GM19035 (cell line): ENCODE data around the gene RPA3.

Source experiments
- ATAC-seq: cut with Tn5 transposase; IDR thresholded peaks from one replicate; pipeline ENCODE4 v1.9.1; 2021; ENCODE audit not compliant: unreplicated experiment

Gene RPA3

DNA sequence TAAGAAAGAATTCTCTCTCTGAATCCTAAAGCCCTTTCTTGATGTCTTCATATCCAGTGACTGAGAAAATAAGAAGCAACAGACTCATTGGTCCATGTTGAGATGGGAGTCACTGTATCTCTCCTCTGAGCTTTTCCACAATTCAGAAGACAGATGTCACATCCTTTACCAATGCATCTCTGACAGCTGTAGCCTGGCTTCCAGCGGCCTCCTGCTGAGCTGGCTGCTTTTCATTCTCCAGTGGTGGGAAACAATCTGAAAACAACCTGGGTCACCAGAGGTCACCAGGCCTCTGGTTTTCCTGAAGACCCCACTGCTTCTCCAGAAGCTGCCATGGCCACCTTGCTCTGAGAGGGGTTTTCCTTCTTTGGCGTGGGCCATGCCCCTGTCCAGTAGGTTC is 18.3 kb upstream of the RPA3 start:
- no peak for ATAC-seq

DNA sequence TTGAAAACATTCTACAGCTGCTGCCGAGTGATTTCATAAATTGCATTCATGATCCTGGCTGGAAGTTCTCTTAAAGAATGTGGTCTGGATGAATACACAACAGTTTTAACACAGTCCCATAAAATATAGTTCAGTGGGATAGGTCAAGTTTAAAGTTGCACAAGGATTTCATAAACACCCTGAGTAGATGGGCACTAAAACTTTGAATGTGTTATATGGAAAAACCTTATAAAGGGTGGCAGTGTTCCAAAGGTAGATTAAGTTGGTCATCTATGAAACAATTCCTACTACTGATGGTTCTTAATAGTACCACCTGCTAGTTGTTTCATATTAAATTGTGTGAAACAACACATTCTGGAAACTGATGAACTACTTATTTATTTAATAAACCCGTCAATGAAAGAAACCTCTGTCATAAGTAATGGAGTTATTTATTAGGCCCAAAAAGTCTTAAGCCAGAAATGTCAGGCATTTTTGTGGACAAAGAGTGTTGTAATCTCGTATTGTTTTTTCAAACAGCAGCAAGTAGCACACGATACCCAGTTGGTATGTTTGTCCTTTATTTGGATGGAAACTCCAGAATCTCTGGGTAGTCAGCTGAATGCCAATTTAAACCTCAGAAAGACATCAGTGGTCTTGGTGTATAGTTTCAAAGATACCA is 14.3 kb upstream of the RPA3 start:
- ATAC-seq: no peak

DNA sequence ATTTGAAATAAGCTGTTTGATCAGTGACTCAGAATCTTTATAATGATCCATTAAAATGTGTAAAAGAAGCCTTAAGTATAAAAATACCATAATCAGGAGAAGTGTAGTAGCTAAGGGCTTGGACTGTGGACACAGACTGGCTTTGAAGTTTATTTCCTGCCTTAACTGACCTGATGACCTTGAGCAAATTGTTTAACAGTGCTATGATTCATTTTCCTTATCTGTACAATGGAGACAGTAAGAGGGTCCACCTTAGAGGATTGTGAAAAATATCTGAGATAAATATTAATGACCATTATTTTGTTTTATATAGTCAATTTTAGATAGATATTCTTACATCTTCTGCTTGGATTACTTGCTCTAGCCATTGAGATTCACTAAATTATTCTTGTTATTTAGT is 13.3 kb upstream of the RPA3 start:
- ATAC-seq: no peak

DNA sequence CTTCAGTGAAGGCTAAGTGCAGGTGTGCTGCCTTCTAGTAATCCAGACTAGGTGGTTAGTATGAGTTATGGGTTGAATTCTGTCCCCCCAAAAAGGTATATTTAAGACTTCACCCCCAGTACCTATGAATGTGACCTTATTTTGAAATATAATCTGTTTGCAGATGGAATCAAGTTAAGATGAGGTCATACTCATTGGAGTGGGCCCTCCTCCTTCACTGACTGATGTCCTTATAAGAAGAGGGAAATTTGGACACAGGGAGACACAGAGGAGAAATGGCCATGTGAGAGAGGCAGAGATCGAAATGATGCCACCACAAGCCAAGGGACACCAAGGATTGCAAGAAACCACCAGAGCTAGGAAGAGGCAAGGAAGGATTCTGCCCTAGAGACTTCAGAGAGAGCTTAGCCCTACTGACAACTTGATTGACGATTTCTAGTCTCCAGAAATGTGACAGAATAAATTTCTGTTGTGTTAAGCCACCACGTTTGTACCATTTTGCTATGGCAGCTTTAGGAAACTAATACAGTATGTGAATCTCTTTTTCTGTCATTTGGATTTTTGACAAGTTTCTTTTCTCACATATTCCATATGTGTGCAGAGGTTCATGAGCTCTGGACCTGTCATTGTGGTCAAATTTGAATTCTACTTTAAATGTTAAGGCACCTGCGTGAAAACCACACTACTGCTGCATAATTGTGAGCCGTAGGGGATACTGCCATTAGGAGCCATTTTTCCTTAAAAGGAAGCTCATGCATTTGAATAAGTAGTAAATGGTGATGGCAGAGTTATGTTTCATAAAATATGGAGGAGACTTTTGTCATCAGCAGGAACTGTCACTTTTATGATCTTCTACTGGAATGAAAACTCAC is 2.6 kb upstream of the RPA3 start:
- ATAC-seq: no peak

DNA sequence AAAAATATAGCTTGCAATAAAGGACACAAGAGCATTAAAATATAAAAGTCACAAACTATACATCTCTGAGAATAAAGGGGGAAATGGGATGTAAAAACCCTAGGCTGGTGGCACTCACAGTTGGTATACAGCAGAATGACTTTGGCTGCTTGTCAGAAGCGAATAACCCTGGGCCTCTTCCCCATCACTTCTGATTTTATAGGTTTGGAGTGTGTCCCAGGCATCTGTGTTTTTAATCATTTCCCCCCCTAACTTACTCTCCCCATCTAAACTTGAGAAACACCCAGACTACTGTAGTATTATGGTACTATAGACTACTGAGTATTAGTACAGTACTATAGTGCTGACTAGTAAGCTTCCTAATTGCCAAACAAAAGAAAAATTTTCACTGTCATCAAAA is 1.8 kb upstream of the RPA3 start:
- ATAC-seq: no peak

DNA sequence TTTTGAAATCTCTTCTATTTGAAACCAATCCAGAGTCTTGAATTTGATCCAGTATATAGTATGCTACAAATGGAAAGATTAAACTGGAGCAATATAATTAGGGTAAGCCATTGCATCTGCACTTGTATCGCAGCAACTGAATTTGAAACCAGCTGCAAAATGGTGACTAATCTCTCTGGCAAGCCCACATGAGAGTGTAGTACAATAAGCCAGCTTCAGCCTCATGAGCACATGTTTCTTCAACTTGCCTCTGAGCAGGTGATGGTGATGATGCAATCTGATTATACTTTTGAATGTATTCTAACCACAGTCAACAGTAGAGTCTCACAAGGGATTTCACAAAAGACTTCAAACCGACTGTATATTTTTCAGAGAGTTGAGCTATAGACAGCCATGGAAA is 829 bp upstream of the RPA3 start:
- peak; percentile 93 for ATAC-seq

DNA sequence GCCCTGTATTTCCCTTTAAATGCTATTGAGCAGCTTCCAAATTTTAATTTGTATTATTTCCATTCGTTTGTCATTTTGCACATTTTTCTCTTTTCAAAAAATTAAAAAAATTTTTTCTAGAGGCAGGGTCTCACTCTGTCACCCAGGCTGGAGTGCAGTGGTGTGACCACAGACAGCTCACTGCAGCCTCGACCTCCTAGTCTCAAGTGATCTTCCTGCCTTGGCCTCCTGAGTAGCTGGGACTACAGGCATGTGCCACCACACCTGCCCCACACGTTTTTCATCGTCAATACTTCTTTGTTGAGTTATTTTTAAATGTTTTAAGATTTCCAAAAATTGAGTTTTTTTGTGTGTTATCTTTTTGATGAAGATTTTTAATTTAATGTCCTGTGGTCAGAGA is 4.7 kb downstream of the RPA3 start:
- no peak for ATAC-seq

DNA sequence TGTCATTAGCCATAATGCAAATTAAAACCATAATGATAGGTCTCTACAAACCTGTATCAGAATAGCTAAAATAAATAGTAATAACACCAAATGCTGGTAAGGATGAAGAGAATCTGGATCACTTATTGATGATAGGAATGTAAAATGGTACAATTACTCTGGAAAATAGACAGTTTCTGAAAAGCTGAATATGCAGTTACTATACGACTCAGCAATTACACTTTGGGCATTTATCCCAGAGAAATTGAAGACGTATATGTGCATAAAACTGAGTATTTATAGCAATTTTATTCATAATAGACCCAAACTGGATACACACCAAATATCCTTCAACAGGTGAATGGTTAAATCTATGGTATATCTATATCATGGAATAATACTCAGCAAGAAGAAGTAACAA is 7.9 kb downstream of the RPA3 start:
- ATAC-seq: no peak

DNA sequence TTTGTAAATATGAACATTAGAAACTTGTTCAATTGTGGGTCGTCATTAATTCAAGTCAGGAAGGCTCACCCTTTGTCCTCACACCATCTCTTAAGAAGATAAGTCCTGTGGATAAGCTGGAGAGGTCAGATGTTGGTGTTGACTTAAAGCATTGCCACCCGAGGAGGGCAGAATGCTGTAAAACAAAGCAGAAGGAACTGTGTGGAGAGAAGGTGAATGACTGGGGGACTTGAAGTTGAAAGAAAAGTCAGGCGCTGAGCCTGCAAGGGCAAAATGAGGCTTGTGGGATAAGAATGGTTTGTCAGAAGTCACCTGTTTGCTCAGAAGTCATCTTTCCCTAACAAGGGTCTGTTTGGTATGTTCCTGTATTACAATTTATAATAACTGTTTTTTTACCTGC is 9.1 kb downstream of the RPA3 start:
- no peak for ATAC-seq

DNA sequence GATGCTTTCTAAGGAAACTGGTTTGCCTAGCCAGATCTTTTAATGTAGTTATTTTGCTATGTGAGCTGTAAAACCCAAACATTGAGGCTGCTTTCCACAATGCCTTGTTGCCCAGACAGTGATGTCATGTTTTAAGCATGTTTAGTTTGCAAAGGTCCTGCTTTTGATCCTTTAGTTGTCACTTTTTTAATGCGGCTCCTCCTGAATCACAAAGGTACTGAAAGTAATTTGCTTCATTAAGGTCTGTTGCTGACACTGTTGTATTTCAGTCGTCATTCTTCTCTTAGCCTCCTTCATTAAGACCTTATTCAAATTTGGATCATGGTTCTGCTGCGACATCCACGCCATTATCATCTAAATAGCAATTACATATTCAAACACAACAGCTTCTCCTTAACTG is 10.6 kb downstream of the RPA3 start:
- no peak for ATAC-seq

DNA sequence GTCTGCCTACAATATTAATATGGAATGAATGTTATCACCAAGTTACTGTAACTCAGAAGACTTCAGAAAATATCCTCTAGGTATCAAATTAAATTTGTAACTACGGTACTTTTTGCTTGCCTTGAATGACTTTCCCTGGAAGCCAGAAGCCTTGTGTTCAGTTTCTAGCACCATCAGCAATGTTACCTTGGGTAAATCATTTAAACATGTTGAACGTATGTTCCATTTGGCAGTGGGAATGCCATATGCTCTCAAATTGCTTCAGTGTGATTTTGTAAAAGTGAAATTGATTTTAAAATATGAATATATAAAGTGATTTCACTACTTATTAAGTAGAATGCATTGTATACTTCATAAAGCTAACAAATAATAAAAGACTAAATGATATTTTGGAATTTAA is 11.2 kb downstream of the RPA3 start:
- ATAC-seq: no peak

DNA sequence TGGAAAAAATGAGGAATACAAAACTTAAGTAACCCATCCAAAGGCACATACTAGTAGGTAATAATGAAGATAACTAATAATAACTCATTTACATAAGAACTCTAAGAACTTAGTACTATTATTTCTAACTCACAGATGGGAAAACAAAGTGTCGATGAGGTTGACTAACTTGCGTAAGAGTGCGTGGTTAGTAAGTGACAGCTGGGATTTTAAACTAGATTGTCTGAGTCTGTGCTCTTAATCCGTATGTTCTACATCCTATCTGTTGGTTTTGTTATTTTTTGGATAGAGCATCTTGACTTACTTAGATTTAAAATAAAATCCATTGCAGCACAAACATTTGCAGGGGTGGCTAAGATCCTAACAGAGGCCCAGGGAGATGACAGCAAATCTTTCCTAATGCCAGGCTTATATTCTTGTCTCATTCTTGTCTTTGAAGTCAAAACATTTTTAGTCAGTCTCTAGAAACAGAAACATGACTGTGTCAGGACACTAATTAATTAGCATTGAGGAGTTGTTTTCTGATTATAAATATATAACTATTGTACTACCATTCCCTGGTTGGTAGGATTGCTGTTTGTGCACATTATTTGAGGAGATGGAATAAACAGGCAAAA is 11.7 kb downstream of the RPA3 start:
- no peak for ATAC-seq

DNA sequence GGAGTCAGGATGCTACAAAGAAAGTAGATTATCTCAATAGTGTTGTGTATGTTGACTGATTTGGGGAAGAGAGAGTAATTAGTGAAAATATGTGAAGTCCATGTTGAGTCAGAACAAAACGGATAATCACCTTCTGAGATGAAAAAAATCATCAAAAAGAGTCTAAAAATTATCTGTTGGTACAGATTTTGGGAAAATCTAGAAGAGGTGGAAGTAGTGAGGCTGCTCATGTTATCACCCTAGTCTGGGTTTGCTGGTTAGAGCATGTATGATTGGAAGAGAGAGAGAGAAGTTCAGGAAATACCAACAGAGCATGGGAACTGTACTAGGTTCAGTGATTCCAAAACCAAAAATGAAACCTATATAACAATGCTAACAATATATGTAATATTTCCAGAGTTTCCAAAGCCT is 12.3 kb downstream of the RPA3 start:
- ATAC-seq: peak; percentile 59

DNA sequence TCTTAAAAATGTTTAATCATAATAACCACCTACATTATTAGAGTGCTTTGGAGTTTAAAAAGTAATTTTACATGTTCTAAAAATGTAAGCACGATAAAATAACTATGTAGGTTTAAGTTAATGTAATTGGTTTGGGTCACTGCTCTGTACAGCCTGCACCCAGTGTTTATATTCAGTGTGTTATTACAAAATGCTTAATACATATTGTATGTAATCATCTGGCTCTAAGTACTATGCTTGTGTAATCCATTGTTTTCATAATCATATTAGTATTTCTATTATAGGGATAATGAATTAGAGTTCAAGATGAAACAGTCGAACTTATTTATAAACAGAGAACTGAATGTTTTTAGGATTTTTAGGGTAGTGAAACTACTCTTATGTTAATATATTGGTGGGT is 13.1 kb downstream of the RPA3 start:
- ATAC-seq: no peak

DNA sequence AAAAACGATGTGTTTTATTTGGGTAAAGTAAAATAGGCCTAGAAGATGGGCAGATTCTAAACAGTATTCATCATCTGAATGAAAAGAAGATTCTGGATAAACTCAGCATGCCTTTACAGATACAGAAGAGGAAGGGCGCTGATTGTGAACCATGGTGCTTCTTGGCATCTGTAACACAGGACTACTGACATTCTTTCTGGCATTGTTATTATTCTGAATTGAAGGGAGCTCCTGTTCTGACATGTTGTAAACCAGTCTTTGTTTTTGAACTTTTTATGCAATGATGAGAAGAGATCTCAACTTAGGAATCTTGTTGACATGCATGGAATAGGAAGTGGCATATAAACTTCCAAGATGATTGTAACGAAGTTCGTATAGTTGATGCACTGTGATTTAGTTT is 13.5 kb downstream of the RPA3 start:
- no peak for ATAC-seq

DNA sequence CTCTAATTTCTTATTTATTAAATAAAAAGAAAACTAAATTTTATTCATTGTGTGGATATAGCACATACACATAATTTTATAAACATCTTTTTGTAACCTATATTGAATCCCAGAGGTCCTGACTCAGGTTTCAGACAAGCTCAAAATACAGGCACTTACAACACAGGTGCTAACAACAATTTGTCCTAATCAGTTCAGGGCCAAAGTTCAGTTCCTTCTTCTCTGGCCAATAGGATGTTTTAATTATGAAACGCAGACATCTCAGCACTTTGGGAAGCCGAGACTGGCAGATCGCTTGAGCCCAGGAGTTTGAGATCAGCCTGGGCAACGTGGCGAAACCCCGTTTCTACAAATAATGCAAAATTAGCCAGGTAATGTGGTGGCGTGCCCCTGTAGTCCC is 15.0 kb downstream of the RPA3 start:
- no peak for ATAC-seq

DNA sequence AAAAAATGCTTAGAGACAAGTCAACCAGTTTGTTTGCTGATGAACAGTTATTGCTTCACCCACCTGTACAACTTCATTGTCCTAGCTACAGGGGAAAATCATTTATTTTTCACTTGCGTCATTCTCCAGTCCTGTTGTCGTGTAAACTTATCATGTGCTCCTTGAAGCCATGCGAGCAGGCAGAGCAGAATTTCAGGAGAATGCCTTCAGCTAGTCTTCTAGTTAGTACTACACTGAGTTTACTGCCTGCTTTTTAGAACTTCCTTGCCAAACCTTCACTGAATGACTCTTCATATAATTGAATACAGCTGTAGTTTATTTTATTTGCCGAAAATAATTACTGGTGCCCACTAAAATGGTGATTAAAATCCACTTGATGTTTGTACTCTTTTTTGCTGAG is 15.6 kb downstream of the RPA3 start:
- no peak for ATAC-seq

DNA sequence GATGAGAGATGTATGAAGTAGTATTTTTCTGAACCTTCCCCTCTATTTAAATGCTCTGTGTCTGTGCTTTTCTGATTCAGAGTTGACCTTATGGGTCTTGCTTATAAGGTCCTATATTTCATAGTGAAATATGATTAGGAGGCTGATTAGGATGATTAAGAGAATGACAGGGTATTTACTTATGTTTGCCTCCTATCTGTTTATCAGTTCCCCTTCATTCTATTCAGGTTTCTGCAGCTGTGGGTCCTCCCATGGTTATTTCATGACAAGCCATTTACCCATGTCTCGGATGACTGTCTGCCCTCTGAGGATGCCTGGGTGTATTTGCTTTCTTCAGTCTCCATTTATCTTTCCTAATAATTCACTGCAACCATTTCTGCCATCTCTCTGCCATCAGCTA is 16.9 kb downstream of the RPA3 start:
- ATAC-seq: no peak

DNA sequence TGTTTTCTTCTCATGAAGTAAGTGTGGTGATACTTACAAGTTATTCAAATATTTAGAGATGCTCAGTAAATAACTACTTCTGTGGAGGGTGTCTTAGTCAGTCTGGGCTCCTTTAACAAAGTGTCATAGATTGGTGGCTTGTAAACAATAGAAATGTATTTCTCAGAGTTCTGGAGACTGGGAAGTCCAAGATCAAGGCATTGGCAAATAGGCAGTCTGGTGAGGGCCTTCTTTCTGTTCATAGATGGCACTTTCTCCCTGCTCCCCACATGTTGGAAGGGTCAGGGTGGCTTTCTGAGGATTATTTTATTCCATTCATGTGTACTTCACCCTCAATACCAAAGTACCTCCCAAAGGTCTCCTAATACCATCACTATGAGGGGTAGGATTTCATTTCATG is 18.4 kb downstream of the RPA3 start:
- no peak for ATAC-seq

DNA sequence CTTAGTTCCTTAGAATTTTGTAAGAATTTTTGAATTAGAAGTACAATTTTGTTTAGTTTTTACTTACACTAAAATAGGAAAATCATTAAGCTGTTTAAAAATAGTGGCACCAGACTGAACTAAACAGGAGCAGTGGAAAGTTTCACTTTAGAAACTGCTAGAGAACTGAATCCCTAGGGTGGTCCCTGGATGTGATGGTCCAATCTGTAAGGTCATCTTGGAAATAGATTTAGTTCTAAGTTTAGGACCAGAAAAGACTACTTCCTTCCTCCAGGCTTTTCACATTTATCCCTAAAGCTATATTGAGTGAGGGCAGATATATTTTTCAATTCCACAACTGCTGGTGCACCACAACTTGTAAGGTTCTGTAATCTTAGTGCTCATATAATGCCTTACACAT is 19.0 kb downstream of the RPA3 start:
- no peak for ATAC-seq

DNA sequence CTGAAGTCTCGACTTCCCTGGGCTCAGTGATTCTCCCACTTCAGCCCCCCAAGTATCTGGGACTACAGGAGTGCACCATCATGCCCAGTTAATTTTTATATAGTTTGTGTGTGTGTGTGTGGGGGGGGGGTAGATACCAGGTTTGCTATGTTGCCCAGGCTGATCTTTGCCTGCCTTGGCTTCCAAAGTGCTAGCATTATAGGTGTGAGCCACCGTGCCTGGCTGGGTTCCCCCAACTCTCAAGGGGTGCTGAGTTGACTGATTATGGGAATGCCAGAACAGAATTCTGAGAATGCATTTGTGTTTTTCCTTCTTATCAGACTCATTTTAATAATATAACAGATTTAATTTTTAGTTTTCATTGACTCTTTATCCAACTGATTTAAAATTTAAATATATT is 19.5 kb downstream of the RPA3 start:
- ATAC-seq: no peak

DNA sequence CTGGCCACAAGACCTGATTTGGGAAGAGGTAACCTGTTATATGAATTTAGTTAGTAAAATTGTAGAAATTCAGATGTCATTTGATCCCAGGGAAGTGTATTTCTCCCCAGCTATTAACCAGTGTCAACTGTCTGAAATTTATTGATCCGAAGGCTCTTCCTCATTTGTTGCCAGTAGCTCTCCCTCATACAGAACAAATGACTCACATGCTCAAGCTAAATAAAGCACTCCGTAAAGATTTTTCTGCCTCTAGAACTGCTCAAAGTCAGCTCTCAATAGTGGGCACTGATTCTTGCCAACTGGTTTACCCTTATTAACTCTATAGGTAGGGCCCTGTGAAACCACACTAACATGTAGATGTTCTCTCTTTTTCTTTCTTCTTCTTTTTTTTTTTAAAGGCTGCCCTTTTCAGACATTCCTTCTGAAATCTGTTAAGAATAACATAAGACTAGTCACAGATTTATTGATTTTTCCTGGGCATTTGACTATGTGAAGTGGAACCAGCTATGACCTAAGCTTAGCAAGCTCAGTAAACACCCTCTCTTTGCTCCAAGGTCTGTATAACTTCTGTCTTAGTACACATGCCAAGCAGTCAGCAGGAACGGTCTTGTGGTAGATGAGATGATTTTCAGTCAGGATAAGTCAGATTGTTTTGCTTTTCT is 21.8 kb downstream of the RPA3 start:
- ATAC-seq: no peak
